ENCODE data around the gene JADE2. TPM values are rescaled to one million over a fixed set of nuclear protein-coding genes. Genes with fewer than 3 reads are reported as not detected.
"Not testable (repeated sequence)": the region's sequence is repeated elsewhere in the genome, so short reads cannot be mapped to it uniquely, and the experiment has no call there.

Gene JADE2
- 1.9 TPM for polyA plus RNA-seq (ENCODE audit: insufficient read length)

DNA sequence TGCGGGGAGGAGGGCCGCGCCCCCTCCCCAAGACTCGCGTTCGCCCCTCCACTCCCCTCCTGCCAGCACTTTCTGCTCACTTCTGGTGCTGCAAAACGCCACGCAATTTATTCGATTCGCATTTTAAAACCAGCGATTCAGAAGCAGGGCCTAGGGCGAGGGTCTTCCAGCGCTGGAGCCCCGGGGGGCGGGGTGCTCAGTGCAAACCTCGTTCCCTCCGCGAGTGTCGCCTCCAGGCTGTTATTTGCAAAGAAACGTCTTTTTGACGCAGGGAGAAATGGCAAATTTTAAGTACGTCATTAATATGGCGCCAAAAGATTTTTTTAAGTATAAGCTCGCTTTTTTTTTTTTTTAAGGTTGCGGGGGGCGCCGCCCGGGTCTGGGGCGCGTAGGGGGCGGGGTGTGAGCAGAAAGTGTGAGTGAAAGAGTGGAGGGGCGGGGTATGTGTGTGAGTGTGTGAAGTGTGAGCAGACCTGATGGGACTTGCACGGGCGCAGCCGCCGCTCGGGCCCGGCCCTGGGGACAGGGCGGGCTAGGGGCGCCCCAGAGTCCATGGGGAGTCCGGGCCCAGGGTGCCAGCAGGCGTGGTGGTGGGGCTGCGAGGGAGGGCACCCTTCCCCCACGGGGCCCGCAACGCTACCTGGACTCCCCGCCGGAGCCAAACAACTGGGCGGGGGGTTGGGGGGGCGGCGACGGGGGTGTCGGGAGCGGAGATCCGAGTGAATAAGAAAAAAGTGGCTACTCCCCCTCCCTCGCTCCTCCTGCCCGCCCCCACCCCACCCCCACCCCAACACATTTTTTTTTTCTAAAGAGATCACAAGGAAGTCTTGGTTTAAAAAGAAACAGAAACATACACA is at the start of gene JADE2:
Gene JADE2 (plus strand): TSS at position 845 of the 857 bp plus-strand sequence. CDS start 10,188 bp downstream, outside the sequence.
- DNase-seq = peak; percentile 52

- no peak for DNase-seq
Measured at GRCh38 chr5:134477462-134478245, 47.8 kb upstream of the JADE2 start.

DNA sequence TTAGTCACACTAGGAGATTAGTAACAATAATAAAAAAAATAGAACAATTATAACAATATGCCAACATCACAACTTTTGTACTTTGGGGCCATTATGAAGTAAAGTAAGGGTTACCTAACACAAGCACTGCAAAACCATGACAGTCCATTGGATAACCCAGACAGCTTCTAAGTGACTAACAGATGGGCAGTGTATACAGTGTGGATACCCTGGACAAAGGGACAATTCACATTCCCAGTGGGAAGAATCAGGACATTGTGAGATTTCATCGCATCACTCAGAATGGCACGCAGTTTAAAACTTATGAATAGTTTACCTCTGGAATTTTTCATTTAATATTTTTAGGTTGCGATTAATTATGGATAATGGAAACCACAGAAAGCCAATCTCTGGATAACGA is 45.6 kb upstream of the JADE2 start:
- DNase-seq = no peak

GRCh38 chr5:134489227-134489944 is 36.1 kb upstream of the JADE2 start:
- no peak for DNase-seq

GRCh38 chr5:134490255-134490924 is 35.1 kb upstream of the JADE2 start:
- DNase-seq = no peak

DNA sequence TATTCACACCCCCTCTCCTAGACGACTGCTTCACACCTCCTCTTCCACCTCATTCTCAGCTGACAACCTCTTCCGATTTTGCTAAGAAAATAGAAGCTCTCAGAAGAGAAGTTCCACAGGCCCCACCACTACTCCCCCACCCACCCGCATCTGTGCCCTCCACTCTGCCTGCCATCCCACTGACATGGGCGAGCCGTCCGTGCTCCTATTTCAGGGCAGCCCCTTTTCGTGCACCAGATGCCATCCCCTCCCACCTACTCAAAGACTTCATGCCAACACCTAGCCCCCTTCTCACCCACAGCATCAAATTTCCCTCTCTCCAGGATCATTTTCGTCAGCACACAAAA is 34.6 kb upstream of the JADE2 start:
- no peak for DNase-seq

DNA sequence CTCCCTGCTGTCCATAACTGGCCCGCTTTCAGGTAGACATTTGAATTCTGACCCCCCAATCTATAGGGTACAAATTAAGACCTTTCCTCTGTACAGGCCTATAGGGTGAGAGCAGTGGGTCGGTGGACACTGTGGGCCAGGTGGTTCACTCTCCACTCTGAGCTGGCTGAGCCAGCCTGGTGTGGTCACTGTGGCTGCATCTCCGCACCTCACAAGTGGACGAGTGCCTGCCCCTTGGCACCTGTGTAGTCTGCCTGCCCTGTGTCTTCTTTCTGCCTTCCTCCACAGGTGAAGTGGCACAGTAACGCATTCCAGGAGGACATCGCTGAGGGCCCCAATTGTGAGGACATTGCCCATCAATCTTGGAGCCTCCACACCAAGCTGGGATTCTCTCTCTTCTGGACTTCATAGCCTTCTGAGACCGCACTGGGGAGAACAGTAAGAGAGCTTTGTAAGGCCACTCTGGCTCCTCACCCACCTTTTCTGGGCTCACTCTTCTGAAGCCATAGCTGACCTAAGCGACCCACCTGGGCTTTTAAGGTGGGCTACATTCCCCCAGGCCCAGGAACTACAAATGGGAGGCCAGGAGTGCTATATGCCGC is 33.5 kb upstream of the JADE2 start:
- no peak for DNase-seq

DNA sequence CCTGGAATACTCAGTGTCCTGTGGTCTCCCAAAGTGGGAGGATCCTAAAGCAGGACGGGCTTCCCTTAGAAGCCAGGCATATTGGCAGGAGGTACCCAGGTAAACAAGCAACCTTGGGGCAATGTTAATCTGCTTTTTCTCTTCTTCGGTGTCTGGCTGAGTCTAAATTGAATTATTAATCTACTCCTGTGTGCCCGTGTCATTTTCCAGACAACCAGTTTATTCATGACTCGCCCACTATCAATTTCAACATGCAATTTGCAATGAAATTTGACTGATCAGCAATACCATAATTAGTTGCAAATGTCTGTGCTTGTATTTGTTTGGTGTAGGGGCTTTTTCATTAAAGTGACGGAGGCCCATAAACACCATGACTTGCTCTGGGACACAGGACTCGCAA is 32.9 kb upstream of the JADE2 start:
- DNase-seq = no peak

DNA sequence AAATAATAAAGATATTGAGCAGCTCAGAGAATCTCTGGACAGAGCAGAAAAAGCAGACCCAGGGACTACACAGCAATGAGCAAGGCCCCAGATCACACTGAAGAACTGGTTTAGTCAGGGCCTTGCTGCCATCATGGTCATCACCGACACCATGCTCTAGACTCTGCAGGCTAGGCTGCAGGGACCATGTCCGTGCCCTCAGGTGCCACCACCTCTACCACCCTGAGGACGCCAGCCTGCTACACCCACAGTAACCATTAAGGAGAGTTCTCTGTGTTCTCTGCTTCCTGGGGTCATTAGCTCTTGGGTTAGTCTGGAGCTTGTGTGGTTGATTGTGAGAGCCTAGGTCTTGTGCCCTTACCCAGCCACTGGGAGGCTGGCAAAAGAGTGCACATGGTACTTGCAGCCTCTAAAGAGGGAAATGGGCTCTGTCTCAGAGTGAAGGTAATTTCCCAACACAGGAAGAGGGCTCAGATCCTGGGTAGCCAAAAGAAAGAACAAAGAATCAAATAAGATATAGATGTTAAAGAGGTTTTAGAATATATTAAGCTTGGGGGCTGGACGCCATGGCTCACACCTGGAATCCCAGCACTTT is 31.9 kb upstream of the JADE2 start:
- DNase-seq = no peak

DNA sequence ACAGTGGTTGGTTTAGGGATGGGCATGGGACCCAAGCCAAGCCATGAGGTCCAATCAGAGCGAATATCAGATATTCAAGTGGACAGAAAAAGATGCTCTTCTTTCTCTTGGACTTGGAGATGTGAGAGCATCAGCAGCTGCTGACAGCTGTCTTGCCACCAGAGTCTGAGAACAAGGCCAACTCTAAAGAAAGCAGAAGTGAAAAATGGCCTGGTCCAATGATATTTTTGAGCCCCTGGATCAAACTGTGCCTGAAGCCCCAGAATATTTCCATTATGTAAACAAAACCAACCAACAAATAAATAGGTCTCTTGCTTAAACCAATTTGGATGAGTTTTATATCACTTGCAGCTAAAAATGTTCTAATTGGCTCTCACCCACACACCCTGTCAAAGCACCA is 30.7 kb upstream of the JADE2 start:
- DNase-seq = no peak

- not testable (repeated sequence) for DNase-seq
Measured at GRCh38 chr5:134499905-134500304, 25.6 kb upstream of the JADE2 start.

GRCh38 chr5:134500699-134501430 is 24.6 kb upstream of the JADE2 start:
- no peak for DNase-seq

GRCh38 chr5:134502259-134502658 is 23.2 kb upstream of the JADE2 start:
- no peak for DNase-seq

DNA sequence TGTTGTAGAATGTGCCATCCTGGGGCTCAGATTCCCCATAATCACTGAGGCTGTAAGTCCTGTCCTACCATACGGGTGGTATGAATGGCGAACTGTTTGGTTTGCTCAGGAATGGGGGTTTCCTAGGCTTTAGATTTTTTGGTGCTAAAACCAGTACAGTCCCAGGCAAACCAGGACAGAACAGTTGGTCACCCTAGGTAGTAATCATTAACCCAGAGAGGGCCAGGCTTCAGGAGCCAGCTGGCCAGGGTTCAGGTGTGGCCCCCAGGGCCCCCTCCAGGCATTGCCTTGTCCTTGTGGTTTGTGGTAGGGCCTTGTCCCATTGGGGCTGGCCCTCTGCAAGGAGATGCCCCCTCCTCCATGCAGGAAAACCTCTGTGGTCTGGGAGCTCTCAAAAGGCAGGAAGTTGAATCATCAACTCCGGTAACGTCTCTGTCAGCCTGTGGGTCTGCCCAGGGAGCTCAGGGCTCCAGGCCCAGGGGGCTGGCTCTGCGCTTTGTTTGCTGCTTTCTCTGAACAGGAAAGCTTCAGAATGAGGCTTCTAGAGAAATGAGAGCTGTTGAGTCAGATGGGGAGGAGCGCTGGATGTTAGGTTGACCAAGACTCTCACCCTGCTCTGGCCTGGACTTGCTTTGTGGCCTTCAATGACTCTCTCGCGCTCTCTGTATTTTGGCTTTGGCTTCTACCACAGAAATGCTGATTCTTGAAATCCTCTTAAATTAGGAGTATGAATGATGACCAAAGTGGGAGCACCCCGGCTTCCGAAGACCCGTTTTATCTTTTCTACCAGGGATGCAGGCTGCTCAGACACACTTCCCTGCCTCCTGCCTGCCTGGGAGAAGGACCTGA is 22.2 kb upstream of the JADE2 start:
- DNase-seq = no peak

GRCh38 chr5:134503937-134504437 is 21.5 kb upstream of the JADE2 start:
- DNase-seq = no peak

GRCh38 chr5:134504629-134505300 is 20.7 kb upstream of the JADE2 start:
- DNase-seq = no peak

DNA sequence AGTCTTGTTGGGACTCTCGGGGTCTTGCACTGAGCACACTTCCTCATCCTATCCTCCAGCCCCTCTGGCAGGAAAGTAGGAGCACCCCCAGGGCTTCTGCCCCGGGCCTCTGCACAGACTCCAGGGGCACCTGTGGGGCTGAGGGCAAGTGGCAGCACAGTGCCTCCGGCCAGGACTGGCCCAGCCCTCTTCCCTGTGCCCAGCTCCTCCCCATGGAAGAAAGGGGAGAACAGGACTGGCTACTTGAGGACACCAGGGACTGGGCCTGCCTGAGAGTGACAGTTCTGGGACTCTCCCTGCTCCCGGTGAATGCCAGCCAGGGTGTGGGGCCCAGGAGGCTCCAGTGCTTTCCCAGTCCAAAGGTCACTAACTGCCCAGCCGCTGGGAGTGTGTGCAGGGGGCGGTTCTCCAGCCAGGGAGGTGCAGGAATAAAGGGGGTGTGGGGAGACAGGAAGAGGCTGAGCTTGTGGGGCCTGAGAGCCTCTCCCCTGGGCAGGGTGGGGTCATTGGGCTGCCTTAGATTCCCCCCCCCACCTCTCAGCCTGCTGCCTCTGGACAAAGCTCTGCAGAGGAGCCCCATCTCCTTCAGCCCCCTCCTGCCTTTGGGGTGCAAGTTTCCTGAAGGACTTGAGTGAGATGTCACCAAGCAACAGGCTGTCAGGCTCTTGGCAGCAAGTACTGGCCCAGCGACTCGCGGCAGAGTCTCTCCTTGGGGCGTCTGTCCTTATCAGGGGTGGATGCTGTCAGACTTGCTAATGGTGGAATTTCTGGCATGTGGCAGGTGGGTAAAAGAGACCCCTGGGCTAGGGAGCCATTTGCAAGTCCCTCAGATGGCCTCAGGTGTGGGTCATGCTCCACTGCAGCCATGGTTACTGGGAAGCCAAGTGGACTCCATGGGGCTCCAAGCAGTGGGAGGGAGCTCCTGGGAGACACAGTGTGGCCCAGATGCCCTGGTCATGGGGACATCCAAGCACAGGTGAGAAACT is 19.1 kb upstream of the JADE2 start:
- no peak for DNase-seq

DNA sequence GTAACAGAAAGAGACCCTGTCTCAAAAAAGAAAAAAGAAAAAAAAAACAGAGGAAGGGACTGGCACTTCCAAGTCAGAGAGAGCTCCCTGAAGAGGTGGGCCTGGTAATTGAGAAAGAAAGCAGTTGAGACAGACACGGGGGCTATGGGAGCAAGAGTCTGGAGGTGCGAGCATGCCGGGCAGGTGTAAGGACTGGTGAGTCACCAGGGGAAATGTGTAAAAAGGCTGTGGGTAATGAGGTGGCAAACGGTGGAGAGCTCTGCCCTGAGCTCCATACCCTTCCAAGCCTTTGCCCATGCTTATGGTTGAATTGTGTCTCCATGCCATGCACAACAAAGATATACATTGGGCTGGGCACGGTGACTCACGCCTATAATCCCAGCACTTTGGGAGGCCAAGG is 18.0 kb upstream of the JADE2 start:
- no peak for DNase-seq

Data from hindlimb muscle (tissue), 1 donor.